ENCODE data around the gene KRTAP6-3. TPM values are rescaled to one million over a fixed set of nuclear protein-coding genes. Genes with fewer than 3 reads are reported as not detected.

KRTAP6-3 gene
- total RNA-seq, 2 donors from 2014 or later, result not detected

DNA sequence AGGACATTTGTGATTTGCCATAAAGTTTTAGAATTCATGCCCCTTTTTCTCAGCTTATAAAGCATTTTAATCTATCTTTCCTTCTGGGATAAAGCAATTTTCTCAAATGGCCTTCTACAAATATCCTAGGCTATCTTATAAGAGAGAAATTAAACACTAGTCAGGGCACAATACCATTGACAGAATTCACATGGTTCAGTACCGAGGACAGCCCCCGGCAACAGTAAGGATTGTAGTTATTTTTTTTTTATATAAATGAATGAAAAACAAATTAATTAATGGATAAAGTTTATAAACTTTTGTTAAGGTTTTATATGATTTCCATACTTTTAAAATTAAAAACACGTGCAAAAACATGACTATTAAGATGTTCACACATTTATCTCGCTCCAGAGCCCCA is 35.9 kb downstream of the KRTAP6-3 start:
- H3K27ac ChIP-seq (ENCODE audit: low read depth, low read length), result no peak overlapping the region
- Mint-ChIP-seq H3K9me3 (peaks cover 48% of the 10 kb centered on the region), H3K4me3 (no peak overlapping the region), H3K27ac (no peak overlapping the region), H3K4me1 (no peaks in the 10 kb centered on the region), H3K36me3 (ENCODE audit: low read depth) (no peaks in the 10 kb centered on the region), H3K27me3 (ENCODE audit: insufficient read depth) (no peaks in the 10 kb centered on the region)
- H3K4me1 ChIP-seq (ENCODE audit: control insufficient read depth, insufficient read depth, low read length), result no peaks in the 10 kb centered on the region
- H3K4me3 ChIP-seq (ENCODE audit: low read length), result no peak overlapping the region
- H3K27me3 ChIP-seq (ENCODE audit: control insufficient read depth, insufficient read depth, low read length, poor library complexity, severe bottlenecking), result no peaks in the 10 kb centered on the region
- 56% methylated on average over 2 of the region's 4 CpGs; no CpG with 5 or more reads in 1 of the 2 experiments for WGBS, 2 experiments (ENCODE audit: insufficient coverage in 1 of 2, insufficient read length in 1 of 2)
- no peak for TF ChIP-seq CTCF (conservative IDR thresholded peaks at IDR 0.05)
- H3K36me3 ChIP-seq (ENCODE audit: control insufficient read depth, insufficient read depth, low read length), result no peaks in the 10 kb centered on the region
- H3K9me3 ChIP-seq (ENCODE audit: control insufficient read depth, low read length), result no peaks in the 10 kb centered on the region
- no peak for DNase-seq
- H3K9ac ChIP-seq (ENCODE audit: extremely low read depth, low read length, poor library complexity, severe bottlenecking), result no peak overlapping the region

DNA sequence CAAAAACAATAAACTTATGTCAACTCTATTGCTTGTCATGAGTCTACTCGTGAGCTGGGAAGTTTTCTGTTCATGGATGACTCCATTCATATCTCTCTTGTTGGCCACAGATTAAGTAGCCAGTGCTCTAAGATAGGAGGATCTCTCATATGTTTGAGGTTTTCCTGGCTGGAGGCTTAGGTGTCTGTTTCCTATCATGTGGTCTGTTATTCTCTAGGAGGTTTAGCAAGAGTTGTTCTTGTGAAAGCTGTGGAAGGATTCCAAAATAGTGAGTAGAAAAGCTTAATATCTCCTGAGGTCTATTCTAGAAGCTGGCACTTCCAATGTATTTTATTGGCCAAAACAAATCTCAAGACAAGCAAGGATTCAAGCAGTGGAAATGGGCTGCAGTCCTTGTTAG is 37.0 kb downstream of the KRTAP6-3 start:
- no peak for DNase-seq
- WGBS, 2 experiments (ENCODE audit: insufficient coverage in 1 of 2, insufficient read length in 1 of 2), result 82% methylated on average over 1 of the region's 1 CpG; no CpG with 5 or more reads in 1 of the 2 experiments
- no peaks in the 10 kb centered on the region for H3K27me3 ChIP-seq (ENCODE audit: control insufficient read depth, insufficient read depth, low read length, poor library complexity, severe bottlenecking)
- no peaks in the 10 kb centered on the region for H3K27me3 Mint-ChIP-seq (ENCODE audit: insufficient read depth)
- no peaks in the 10 kb centered on the region for H3K36me3 Mint-ChIP-seq (ENCODE audit: low read depth)
- no peak overlapping the region for H3K4me3 Mint-ChIP-seq
- H3K27ac Mint-ChIP-seq, result no peak overlapping the region
- H3K9me3 Mint-ChIP-seq, result peaks cover 46% of the 10 kb centered on the region
- TF ChIP-seq CTCF (conservative IDR thresholded peaks at IDR 0.05), result no peak
- no peaks in the 10 kb centered on the region for H3K36me3 ChIP-seq (ENCODE audit: control insufficient read depth, insufficient read depth, low read length)
- no peaks in the 10 kb centered on the region for H3K9me3 ChIP-seq (ENCODE audit: control insufficient read depth, low read length)
- H3K4me3 ChIP-seq (ENCODE audit: low read length), result no peak overlapping the region
- H3K4me1 Mint-ChIP-seq, result no peaks in the 10 kb centered on the region
- H3K9ac ChIP-seq (ENCODE audit: extremely low read depth, low read length, poor library complexity, severe bottlenecking), result no peak overlapping the region
- no peak overlapping the region for H3K27ac ChIP-seq (ENCODE audit: low read depth, low read length)
- H3K4me1 ChIP-seq (ENCODE audit: control insufficient read depth, insufficient read depth, low read length), result no peaks in the 10 kb centered on the region

DNA sequence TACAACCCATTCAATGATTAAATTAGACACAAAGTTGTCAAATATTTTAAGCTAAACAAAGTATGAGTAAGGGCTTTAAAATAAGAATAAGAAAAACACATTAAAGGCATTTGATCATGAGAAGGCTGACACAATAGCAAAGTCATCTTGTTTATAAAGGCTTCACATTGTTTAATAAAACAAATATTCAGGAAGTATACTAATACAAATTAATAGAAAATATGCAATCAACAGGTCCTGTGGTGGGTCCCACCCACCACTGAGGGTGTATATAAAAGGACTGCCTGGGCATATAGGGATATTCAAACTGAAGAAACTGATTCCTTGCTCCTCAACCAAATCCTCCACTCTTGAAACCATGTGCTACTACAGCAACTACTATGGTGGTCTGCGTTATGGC is 42.7 kb downstream of the KRTAP6-3 start, which contains the start of gene KRTAP20-2:
KRTAP20-2 (plus strand) TSS at position 301 of the 400 bp plus-strand sequence; CDS start at position 359, 58 bp downstream.
- H3K4me1 ChIP-seq (ENCODE audit: control insufficient read depth, insufficient read depth, low read length), result no peaks in the 10 kb centered on the region
- no peak within 1 kb of the TSS for H3K4me3 ChIP-seq (ENCODE audit: low read length)
- Mint-ChIP-seq H3K4me1 (no peaks in the 10 kb centered on the region), H3K27me3 (ENCODE audit: insufficient read depth) (no peaks in the 10 kb centered on the region), H3K36me3 (ENCODE audit: low read depth) (no peaks in the 10 kb centered on the region), H3K9me3 (peaks cover 30% of the 10 kb centered on the region), H3K27ac (no peak within 1 kb of the TSS), H3K4me3 (no peak within 1 kb of the TSS)
- TF ChIP-seq CTCF (conservative IDR thresholded peaks at IDR 0.05), result no peak
- WGBS, 2 experiments (ENCODE audit: insufficient coverage in 1 of 2, insufficient read length in 1 of 2), result 88 to 100% methylated on average over 1 of the region's 1 CpG
- no peaks in the 10 kb centered on the region for H3K36me3 ChIP-seq (ENCODE audit: control insufficient read depth, insufficient read depth, low read length)
- H3K27me3 ChIP-seq (ENCODE audit: control insufficient read depth, insufficient read depth, low read length, poor library complexity, severe bottlenecking), result no peaks in the 10 kb centered on the region
- H3K9ac ChIP-seq (ENCODE audit: extremely low read depth, low read length, poor library complexity, severe bottlenecking), result no peak within 1 kb of the TSS
- no peak within 1 kb of the TSS for H3K27ac ChIP-seq (ENCODE audit: low read depth, low read length)
- no peaks in the 10 kb centered on the region for H3K9me3 ChIP-seq (ENCODE audit: control insufficient read depth, low read length)
- DNase-seq, result no peak
